Measurements from ENCODE around the gene PJVK. TPM values are rescaled to one million over a fixed set of nuclear protein-coding genes. Genes with fewer than 3 reads are reported as not detected.

The PJVK gene
- total and polyA plus RNA-seq, 2 donors (not counting 3 experiments of a cell fraction or from before 2014, with no cell fraction given) = 1.3 to 1.4 TPM

DNA sequence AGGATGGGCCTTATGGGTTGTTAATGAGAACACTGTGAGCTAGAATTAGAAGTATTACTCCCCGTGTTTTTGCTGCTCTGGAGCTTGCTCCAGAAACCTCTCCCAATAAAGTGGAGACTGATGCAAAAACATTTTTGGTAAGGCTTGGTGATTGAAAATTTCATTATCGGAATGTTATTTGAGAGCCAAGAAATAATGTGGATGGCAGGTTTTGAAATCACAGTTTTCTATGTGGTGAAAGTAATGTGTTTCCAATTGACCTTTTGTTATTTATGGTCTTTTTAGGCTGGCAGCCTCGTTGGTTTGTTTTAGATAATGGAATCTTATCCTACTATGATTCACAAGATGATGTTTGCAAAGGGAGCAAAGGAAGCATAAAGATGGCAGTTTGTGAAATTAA, 34.2 kb downstream of the PJVK start:
- Histone ChIP-seq H3K79me2 (ENCODE audit: control insufficient read depth, insufficient read depth, low read length) (peaks cover 67% of the 10 kb centered on the region), H3K4me1 (ENCODE audit: control insufficient read depth, extremely low read depth, insufficient read depth, low read length) (peaks cover 22% of the 10 kb centered on the region), H3K27me3 (ENCODE audit: control insufficient read depth in 2 of 2, insufficient read depth in 2 of 2, low read length in 2 of 2) (no peaks in the 10 kb centered on the region), H3K27ac (ENCODE audit: insufficient read depth, low read depth, low read length) (no peak overlapping the region), H3K9ac (replicated peaks; ENCODE audit: extremely low read depth, insufficient read depth, low read length) (no peak overlapping the region), H4K20me1 (replicated peaks; ENCODE audit: control insufficient read depth, extremely low read depth, insufficient read depth, low read length) (no peaks in the 10 kb centered on the region), H3K4me3 (replicated peaks in 1 of 3; ENCODE audit: insufficient read depth in 1 of 3, low read depth in 1 of 3, low read length in 3 of 3) (no peak overlapping the region), H3K36me3 (ENCODE audit: control insufficient read depth in 2 of 2, extremely low read depth in 1 of 2, insufficient read depth in 2 of 2, low read length in 2 of 2) (peaks cover 0 to 2% of the 10 kb centered on the region in 2 experiments), H3K9me1 (replicated peaks; ENCODE audit: control insufficient read depth, extremely low read depth, insufficient read depth, low read length) (no peaks in the 10 kb centered on the region), H3K9me3 (replicated peaks; ENCODE audit: control insufficient read depth, insufficient read depth, low read length) (no peaks in the 10 kb centered on the region), H2AFZ (ENCODE audit: low read depth, low read length) (no peak overlapping the region), H3K4me2 (ENCODE audit: insufficient read depth, low read length) (no peak overlapping the region)
- BruUV-seq (replicated peaks) = no TSS peak
- no peak for FAIRE-seq
- intact Hi-C loops (cut with micrococcal nuclease) = loop anchor here (10.0 kb wide), 1 partner anchor 339 kb away; no protein-coding TSS in a partner anchor
- TF ChIP-seq MAX (IDR thresholded peaks at IDR 0.05; ENCODE audit: insufficient read depth, insufficient read length) = no peak
- no peak for TF ChIP-seq JUN (IDR thresholded peaks at IDR 0.05; ENCODE audit: borderline replicate concordance, insufficient read depth, insufficient read length, low read depth)
- no peak for DNase-seq (ENCODE audit: low read depth, low spot score)
- CTCF ChIA-PET = no interaction called here
- POLR2A ChIA-PET = no interaction called here
- dilution Hi-C loops (cut with MboI; ENCODE audit: extremely low pct_ligation_motif_present, low sequenced_read_pairs) = no loop called here

- dilution Hi-C loops (cut with MboI; ENCODE audit: extremely low pct_ligation_motif_present, low sequenced_read_pairs) = no loop called here
- BruUV-seq (replicated peaks) = no TSS peak
- POLR2A ChIA-PET = no interaction called here
These were observed 40.4 kb downstream of the PJVK start for GRCh38 chr2:178491612-178492011.

More at GRCh38 chr2:178491612-178492011, 40.4 kb downstream of the PJVK start:
- Histone ChIP-seq H4K20me1 (replicated peaks; ENCODE audit: control insufficient read depth, extremely low read depth, insufficient read depth, low read length) (no peaks in the 10 kb centered on the region), H2AFZ (ENCODE audit: low read depth, low read length) (no peak overlapping the region), H3K36me3 (ENCODE audit: control insufficient read depth in 2 of 2, extremely low read depth in 1 of 2, insufficient read depth in 2 of 2, low read length in 2 of 2) (peaks cover 9 to 18% of the 10 kb centered on the region in 2 experiments), H3K9me3 (replicated peaks; ENCODE audit: control insufficient read depth, insufficient read depth, low read length) (no peaks in the 10 kb centered on the region), H3K9me1 (replicated peaks; ENCODE audit: control insufficient read depth, extremely low read depth, insufficient read depth, low read length) (no peaks in the 10 kb centered on the region), H3K4me1 (ENCODE audit: control insufficient read depth, extremely low read depth, insufficient read depth, low read length) (no peaks in the 10 kb centered on the region), H3K9ac (replicated peaks; ENCODE audit: extremely low read depth, insufficient read depth, low read length) (no peak overlapping the region), H3K79me2 (ENCODE audit: control insufficient read depth, insufficient read depth, low read length) (peaks cover 14% of the 10 kb centered on the region), H3K27me3 (ENCODE audit: control insufficient read depth in 2 of 2, insufficient read depth in 2 of 2, low read length in 2 of 2) (no peaks in the 10 kb centered on the region), H3K27ac (ENCODE audit: insufficient read depth, low read depth, low read length) (no peak overlapping the region), H3K4me2 (ENCODE audit: insufficient read depth, low read length) (no peak overlapping the region), H3K4me3 (replicated peaks in 1 of 3; ENCODE audit: insufficient read depth in 1 of 3, low read depth in 1 of 3, low read length in 3 of 3) (no peak overlapping the region)
- intact Hi-C loops (cut with micrococcal nuclease) = no loop called here
- no peak for TF ChIP-seq FOS (IDR thresholded peaks at IDR 0.05; ENCODE audit: borderline replicate concordance, insufficient read depth, low read length)
- TF ChIP-seq GATA2 (IDR thresholded peaks at IDR 0.05; ENCODE audit: insufficient read depth, insufficient read length, low read depth, low read length) = no peak
- no peak for TF ChIP-seq JUN (IDR thresholded peaks at IDR 0.05; ENCODE audit: borderline replicate concordance, insufficient read depth, insufficient read length, low read depth)
- no peak for TF ChIP-seq MYC (IDR thresholded peaks at IDR 0.05; ENCODE audit: low read depth, low read length)
- TF ChIP-seq MAX (IDR thresholded peaks at IDR 0.05; ENCODE audit: insufficient read depth, insufficient read length) = no peak
- no peak for TF ChIP-seq CTCF (IDR thresholded peaks at IDR 0.05; ENCODE audit: extremely low read depth in 1 of 2, insufficient read depth in 1 of 2, low read depth in 1 of 2, low read length in 2 of 2)
- TF ChIP-seq POLR2AphosphoS5 (IDR thresholded peaks at IDR 0.05; ENCODE audit: insufficient read depth, low read depth, low read length) = no peak
- no peak for TF ChIP-seq POLR2A (IDR thresholded peaks at IDR 0.05; ENCODE audit: low read depth, low read length)
- TF ChIP-seq EZH2 (IDR thresholded peaks at IDR 0.05; ENCODE audit: borderline replicate concordance, low read depth, low read length, severe bottlenecking) = no peak
- FAIRE-seq (no peak), DNase-seq (ENCODE audit: low read depth, low spot score) (no peak)
- CTCF ChIA-PET = interaction anchor here (1.2 to 1.5 kb wide), 2 partner anchors 26 to 360 kb away, joined by 3 to 4 read pairs; no protein-coding TSS in a partner anchor
